ENCODE results near the gene ARHGAP30. TPM values are rescaled to one million over a fixed set of nuclear protein-coding genes. Genes with fewer than 3 reads are reported as not detected.

Gene ARHGAP30
- total RNA-seq, 1 experiment from 2014 or later: 0.39 TPM

DNA sequence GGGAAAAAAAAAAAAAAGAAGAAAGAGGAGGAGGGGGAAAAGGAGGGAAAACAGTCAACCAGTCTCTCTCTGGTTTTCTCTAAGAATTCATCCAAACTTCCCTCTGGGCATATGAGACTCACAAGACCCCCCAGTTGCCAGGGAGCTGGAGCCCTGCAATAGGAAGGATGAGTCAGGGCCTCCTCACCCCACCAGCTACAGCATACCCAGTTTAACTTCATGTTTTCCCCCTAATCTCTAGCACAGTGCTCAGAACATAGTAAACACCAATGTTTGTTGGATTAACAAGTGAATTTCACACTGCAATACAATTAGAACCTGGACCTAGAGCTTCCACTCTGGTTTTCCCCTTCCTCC, 56.6 kb downstream of the ARHGAP30 start:
- Histone ChIP-seq H3K36me3 (ENCODE audit: control insufficient read depth in 1 of 2, insufficient read depth in 2 of 2, low read length in 2 of 2) (peaks cover 0 to 2% of the 10 kb centered on the region in 2 experiments; a peak in 2 of 4 replicates), H3K9me2 (ENCODE audit: insufficient read depth) (no peaks in the 10 kb centered on the region), H3K27me3 (ENCODE audit: insufficient read depth, low read length) (no peaks in the 10 kb centered on the region), H4K20me1 (ENCODE audit: insufficient read depth) (peaks cover 6% of the 10 kb centered on the region), H3K9ac (ENCODE audit: low read length) (no peak overlapping the region), H3K4me1 (ENCODE audit: control insufficient read depth in 1 of 2, insufficient read depth in 2 of 2, low read length in 2 of 2) (peaks cover 0 to 15% of the 10 kb centered on the region in 2 experiments; a peak in 2 of 4 replicates), H3K27ac (ENCODE audit: low read depth, low read length) (no peak overlapping the region), H3K79me2 (ENCODE audit: insufficient read depth, low read length) (peaks cover 87% of the 10 kb centered on the region), H3K4me3 (replicated peaks in 1 of 2; ENCODE audit: low read depth in 1 of 2, low read length in 2 of 2) (no peak overlapping the region), H3K4me2 (ENCODE audit: low read length) (no peak overlapping the region), H2AFZ (ENCODE audit: low read depth, low read length, poor library complexity, severe bottlenecking) (no peak overlapping the region), H3K9me3 (ENCODE audit: control insufficient read depth in 1 of 2, insufficient read depth in 1 of 2, low read depth in 1 of 2, low read length in 2 of 2) (no peaks in the 10 kb centered on the region)
- no peak; the same call in 1 of the 2 replicates for ATAC-seq
- ChIA-PET POLR2A (interaction anchor here (2.3 kb wide), 1 partner anchor 8 kb away, joined by 15 read pairs; the partner anchor contains the start of gene F11R), CTCF (no interaction called here), RAD21 (ENCODE audit: low non-redundant PET in 1 of 2, low total read pairs in 2 of 2, uncharacterized antibody in 2 of 2, unreplicated experiment in 2 of 2) (no interaction called here)
- no peak for DNase-seq (ENCODE audit: low read depth, low spot score)
- TF ChIP-seq, protein P1, sequence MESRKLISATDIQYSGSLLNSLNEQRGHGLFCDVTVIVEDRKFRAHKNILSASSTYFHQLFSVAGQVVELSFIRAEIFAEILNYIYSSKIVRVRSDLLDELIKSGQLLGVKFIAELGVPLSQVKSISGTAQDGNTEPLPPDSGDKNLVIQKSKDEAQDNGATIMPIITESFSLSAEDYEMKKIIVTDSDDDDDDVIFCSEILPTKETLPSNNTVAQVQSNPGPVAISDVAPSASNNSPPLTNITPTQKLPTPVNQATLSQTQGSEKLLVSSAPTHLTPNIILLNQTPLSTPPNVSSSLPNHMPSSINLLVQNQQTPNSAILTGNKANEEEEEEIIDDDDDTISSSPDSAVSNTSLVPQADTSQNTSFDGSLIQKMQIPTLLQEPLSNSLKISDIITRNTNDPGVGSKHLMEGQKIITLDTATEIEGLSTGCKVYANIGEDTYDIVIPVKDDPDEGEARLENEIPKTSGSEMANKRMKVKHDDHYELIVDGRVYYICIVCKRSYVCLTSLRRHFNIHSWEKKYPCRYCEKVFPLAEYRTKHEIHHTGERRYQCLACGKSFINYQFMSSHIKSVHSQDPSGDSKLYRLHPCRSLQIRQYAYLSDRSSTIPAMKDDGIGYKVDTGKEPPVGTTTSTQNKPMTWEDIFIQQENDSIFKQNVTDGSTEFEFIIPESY (IDR thresholded peaks at IDR 0.05; ENCODE audit: extremely low read depth, insufficient replicate concordance, low read length): no peak
- TF ChIP-seq ZFX (IDR thresholded peaks at IDR 0.05) (no peak), EGR1 (IDR thresholded peaks at IDR 0.05; ENCODE audit: low read depth) (no peak), YY1 (IDR thresholded peaks at IDR 0.05; ENCODE audit: extremely low read depth, insufficient replicate concordance, low read depth, low read length) (no peak), EZH2phosphoT487 (IDR thresholded peaks at IDR 0.05; ENCODE audit: borderline replicate concordance) (no peak), POLR2A (IDR thresholded peaks at IDR 0.05; ENCODE audit: borderline replicate concordance, extremely low read depth, insufficient read depth, insufficient read length) (no peak), FOSL1 (IDR thresholded peaks at IDR 0.05; ENCODE audit: low read depth) (no peak), ZNF274 (IDR thresholded peaks at IDR 0.05; ENCODE audit: low read depth, low read length) (no peak), REST (IDR thresholded peaks at IDR 0.05; ENCODE audit: low read depth) (no peak), CEBPB (IDR thresholded peaks at IDR 0.05; ENCODE audit: low read depth) (no peak), SP1 (IDR thresholded peaks at IDR 0.05; ENCODE audit: low read depth) (no peak), EZH2 (IDR thresholded peaks at IDR 0.05) (no peak), CBX3 (IDR thresholded peaks at IDR 0.05; ENCODE audit: low read depth) (no peak), SIN3A (IDR thresholded peaks at IDR 0.05; ENCODE audit: low read depth) (no peak)
- intact Hi-C loops (cut with micrococcal nuclease): no loop called here
- BruUV-seq (replicated peaks): no TSS peak
